GM12873 (cell line): ENCODE results near the gene SPTBN2.

ENCODE experiments used
- TF ChIP-seq, protein P1 (sequence below): IDR thresholded peaks from 2 replicates; pipeline ENCODE4 v1.5.1; 2012; ENCODE audit warnings: low read depth, mild to moderate bottlenecking, moderate library complexity, low read length, control low read depth; ENCODE audit not compliant: insufficient read depth; ENCODE audit errors: missing control alignments

Gene SPTBN2

DNA sequence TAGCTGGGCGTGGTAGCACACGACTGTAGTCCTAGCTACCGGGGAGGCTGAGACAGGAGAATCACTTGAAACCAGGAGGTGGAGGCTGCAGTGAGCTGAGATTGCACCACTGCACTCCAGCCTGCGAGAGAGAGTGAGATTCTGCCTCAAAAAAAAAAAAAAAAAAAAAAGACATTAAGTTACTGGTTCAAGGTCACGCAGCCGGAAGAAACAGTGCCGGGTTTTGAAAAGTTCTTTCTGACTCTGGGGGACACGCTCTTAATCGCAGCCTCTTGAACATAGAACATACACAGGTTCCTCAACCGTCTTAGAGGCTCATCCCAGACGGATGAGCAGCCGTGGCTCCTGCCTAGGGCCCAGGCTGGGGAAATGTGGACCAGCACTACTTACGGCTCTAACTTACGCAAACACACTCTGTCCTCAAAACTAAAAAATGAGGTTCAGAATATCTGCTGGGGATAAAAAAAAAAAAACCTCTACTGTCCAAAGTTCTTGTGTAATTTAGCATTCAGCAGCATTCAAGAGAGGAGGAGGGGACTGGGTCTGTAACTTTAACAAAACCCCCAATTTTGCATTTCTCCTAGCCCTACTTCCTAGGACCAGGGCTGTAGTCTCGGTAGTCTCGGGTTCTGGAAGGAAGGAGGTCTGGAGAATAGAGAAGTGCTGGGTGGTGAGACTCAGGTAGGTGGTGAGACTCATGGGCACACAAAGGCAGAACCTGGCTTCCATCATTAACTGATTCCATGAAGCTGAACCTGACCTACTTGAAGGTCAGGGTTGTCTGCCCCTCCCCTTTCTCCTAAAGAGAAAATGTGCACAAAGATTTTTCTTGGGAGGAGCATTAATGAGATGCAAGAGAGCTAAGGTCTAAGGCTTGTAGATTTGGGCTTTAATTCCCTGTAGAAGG, 6.0 kb downstream of the SPTBN2 start:
- TF ChIP-seq, protein P1, sequence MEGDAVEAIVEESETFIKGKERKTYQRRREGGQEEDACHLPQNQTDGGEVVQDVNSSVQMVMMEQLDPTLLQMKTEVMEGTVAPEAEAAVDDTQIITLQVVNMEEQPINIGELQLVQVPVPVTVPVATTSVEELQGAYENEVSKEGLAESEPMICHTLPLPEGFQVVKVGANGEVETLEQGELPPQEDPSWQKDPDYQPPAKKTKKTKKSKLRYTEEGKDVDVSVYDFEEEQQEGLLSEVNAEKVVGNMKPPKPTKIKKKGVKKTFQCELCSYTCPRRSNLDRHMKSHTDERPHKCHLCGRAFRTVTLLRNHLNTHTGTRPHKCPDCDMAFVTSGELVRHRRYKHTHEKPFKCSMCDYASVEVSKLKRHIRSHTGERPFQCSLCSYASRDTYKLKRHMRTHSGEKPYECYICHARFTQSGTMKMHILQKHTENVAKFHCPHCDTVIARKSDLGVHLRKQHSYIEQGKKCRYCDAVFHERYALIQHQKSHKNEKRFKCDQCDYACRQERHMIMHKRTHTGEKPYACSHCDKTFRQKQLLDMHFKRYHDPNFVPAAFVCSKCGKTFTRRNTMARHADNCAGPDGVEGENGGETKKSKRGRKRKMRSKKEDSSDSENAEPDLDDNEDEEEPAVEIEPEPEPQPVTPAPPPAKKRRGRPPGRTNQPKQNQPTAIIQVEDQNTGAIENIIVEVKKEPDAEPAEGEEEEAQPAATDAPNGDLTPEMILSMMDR = no peak

DNA sequence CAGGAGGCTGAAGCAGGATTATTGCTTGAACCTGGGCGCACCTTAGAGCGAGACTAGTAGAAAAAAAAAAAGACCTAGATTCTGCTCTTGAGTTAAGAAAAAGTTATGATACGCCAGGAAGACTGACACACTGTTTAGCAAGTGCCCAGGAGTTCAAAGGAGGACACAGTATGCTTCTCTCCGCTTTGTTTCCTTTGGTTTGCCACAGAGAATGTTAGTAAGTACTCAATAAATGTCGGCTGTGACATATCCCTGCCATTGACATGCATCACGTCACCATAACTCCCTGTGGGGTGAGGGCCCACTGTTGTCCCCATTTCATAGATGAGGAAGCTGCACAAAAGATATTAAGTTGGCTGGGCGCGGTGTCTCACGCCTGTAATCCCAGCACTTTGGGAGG, 7.1 kb downstream of the SPTBN2 start:
- TF ChIP-seq, protein P1 = no peak

DNA sequence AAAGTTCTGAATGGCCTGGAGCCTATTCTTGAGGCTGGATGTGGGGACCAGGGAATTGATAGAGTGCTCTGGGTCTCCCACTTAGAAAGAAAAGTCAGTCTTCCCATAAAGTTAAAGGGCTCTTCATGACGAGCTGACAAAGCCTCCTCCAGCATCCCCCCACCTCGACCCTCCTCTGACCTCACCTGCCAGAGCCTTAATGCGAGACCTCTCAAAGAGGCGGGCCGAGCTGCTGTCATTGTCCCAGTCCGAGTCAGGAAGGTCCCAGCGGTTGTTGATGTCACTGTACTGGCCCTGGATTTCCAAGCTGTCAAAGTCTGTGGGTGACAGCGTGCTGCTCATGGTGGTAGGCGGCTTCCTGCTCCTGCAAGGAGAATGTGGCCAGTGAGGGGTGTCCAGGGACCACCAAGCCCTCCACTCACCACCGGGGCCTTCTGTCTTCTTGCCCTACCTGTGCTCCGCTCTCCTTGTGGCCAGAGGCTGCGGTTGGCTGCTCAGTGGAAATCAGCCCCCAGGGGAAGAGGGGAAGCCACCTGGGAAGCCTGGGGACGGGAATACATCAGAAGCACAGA, 8.0 kb downstream of the SPTBN2 start:
- TF ChIP-seq, protein P1 = no peak

DNA sequence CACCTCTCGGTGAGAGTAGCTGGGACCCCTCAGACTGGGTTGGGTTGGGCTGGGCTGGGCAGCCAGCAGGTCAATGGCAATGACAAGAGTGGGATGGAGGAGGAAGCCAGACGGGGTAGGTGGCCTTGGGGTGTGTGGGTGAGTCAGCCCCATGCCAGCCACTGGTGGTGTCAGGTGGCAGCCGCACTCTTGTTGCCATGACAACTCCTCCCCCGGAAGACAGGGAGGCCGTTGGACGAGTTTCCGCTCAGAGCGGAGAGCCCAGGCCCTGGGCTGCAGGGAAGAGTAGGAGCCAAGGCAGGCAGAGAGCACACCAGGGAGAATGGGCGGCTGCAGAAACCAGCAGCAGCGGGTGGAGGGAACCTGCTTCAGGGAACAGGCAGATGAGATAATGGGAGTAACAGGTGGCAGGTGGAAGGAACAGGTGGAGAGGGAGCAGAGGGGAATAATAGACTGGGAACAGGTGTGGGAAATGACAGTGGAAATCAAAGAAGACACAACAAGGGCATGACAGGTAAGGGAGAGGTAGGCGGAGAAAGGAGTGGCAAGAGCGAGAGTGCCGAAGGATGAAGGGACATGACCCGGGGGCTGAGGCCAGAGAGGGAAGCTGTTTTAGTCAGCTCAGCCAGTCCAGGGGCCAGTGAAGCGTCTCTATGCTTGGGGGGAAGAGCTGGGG, 8.7 kb downstream of the SPTBN2 start:
- TF ChIP-seq, protein P1 = no peak

DNA sequence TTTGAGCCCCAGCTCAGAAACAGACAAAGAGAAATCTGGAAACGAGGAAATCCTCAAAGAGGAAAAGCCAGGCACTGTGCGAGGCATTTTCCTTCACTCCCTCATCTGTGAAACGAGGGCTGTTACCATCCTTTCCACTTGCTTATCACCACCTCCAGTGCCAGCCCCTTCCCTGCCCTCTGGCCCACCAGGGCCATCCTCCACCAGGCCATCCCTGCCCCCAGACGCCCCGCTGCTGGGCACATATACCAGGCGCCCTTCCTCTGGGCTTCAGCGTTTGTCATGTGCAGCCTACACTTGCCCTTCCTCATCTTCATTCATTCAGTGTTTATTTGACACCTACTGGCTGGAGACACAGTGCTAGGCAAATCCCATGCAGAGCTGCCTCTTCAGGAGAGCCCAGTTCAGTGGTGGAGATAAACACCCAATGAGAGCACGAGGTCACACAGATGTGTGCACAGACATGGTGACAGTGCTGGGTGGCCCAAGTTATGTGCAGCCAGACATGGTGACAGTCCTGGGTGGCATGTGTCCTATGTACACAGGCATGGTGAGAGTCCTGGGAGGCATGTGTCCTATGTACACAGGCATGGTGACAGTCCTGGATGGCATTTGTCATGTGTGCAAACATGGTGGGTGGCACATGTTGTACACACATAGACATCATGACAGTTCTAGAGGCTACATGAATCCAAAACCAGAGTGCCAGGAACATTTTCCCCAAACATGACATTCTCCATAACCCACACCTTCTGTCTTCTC, 9.7 kb downstream of the SPTBN2 start:
- TF ChIP-seq, protein P1 = no peak

DNA sequence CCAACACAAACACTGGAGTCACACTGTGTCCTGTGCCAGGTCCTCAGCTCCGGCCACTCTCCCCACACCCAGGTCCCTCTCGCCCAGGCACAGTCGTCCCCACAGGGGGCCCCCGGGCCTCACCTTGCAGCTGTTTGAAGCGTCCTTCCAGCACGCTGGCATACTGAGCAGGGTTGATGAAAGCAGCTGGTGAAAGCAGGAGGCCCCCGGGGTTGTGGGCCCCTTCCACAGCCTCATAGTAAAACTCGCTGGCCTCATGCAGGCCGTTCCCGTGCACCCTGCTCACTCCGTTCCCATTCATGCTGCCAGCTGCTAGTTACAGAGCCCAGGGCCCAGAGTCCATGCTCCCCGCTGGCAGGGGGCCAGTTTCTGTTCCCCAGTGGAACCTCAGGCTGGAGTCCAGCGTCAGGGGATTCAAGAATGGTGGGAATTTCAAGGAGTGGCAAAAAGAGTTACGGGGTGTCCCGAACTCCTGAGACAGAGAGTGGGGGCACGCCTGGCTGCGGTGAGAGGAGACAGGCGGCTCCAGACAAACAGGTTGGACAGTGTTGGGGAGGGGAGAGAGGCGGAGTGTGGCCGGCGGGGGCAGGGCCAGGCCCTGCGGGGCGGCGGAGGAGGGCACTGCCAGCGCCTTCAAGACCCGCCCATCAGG, 10.6 kb downstream of the SPTBN2 start:
- TF ChIP-seq, protein P1 = no peak
